Ascending aorta (tissue), 2 donors: ENCODE measurements around the gene SELL. TPM values are rescaled to one million over a fixed set of nuclear protein-coding genes. Genes with fewer than 3 reads are reported as not detected.

ENCODE experiments used
- DNase-seq, 2 donors: peaks; one replicate each; pipeline ENCODE4 v3.0.0-alpha.2; 2019; ENCODE audit warnings: low spot score in 2 of 2
- H3K27ac ChIP-seq, 2 donors: fragments of 200-600 bp; sonication (generic); one replicate each; pipeline ENCODE4 v1.5.1; 2016 to 2017; ENCODE audit warnings: mild to moderate bottlenecking in 1 of 2
- H3K27me3 ChIP-seq: fragments of 200-600 bp; sonication (generic); one replicate; pipeline ENCODE4 v1.5.1; 2017
- H3K36me3 ChIP-seq, 2 donors: fragments of 200-600 bp; sonication (generic); one replicate each; pipeline ENCODE4 v1.5.1; 2016
- H3K4me1 ChIP-seq, 2 donors: fragments of 200-600 bp; sonication (generic); one replicate each; pipeline ENCODE4 v1.5.1; 2016 to 2017; ENCODE audit warnings: mild to moderate bottlenecking in 1 of 2
- H3K4me3 ChIP-seq, 2 donors: fragments of 200-600 bp; sonication (generic); one replicate each; pipeline ENCODE4 v1.5.1; 2016 to 2017; ENCODE audit warnings: mild to moderate bottlenecking in 1 of 2
- H3K9me3 ChIP-seq, 2 donors: fragments of 200-600 bp; sonication (generic); one replicate each; pipeline ENCODE4 v1.5.1; 2016
- intact Hi-C: fragments of 100-400 bp; cut with DNase I; formaldehyde crosslinking; loops from one replicate; pipeline ENCODE4 v1.15.1; 2023
- total RNA-seq: library from RNA; depleted of rRNA; stranded (reverse); fragments of >200 nt; gene quantifications from one replicate; pipeline ENCODE4 v1.1.0, GENCODE V29; 2016
- TF ChIP-seq, protein P1 (sequence below), 3 experiments: fragments of 200-600 bp in 2 of 3; fragments of 450-650 bp in 1 of 3; sonication (generic) in 2 of 3; IDR thresholded peaks; one replicate each; pipeline ENCODE4 v1.5.1; 2016 to 2019; ENCODE audit warnings: antibody characterized with exemption in 3 of 3, mild to moderate bottlenecking in 1 of 3, moderate library complexity in 1 of 3

SELL gene
- total RNA-seq, 1 donor from 2014 or later = 1.9 TPM

DNA sequence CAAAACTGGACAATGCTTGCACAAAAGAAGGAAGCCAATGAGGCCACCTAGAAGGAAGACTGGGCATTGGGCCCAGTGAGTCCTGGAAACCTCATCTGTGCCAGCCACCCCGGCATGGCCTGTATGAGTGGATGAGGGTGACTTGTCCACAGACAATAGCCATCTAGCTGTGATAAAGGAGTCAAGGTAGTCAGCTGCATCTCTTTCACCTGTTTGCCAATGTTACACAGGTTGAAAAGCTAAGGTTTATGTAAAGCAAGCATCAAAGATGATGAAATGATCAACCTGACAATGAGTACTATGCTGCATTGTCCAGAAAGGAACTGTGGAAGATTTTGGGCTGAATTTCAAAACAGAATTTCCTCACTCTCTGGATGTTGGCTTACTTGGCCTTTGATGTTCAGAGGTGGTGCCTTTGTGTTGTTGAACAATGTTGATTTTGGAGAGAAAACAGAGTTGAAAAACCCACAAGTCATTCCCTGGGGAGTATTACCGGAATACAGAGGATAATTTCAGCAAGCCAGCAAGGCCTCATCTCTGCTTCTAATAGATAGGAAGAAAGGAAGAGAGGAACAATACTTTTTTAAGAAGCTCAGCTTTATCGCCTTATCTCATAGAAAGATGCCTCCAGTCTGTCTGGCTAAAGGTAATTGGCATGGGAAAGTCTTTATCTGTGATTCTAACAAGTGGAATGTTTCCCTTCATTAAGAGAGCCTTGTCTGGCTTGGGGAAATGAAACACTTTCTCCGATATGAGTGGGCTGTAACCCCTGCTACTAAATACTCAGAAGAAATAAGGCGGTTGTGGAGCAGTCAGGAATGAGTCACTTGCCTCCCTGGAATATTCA lies 33.8 kb upstream of the SELL start:
- DNase-seq = no peak
- TF ChIP-seq, protein P1, sequence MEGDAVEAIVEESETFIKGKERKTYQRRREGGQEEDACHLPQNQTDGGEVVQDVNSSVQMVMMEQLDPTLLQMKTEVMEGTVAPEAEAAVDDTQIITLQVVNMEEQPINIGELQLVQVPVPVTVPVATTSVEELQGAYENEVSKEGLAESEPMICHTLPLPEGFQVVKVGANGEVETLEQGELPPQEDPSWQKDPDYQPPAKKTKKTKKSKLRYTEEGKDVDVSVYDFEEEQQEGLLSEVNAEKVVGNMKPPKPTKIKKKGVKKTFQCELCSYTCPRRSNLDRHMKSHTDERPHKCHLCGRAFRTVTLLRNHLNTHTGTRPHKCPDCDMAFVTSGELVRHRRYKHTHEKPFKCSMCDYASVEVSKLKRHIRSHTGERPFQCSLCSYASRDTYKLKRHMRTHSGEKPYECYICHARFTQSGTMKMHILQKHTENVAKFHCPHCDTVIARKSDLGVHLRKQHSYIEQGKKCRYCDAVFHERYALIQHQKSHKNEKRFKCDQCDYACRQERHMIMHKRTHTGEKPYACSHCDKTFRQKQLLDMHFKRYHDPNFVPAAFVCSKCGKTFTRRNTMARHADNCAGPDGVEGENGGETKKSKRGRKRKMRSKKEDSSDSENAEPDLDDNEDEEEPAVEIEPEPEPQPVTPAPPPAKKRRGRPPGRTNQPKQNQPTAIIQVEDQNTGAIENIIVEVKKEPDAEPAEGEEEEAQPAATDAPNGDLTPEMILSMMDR (IDR thresholded peaks at IDR 0.05) = no peak
- H3K4me1 ChIP-seq = peaks cover 0 to 6% of the 10 kb centered on the region in 2 donors
- no peak overlapping the region for H3K4me3 ChIP-seq
- no peaks in the 10 kb centered on the region for H3K36me3 ChIP-seq
- no peak overlapping the region for H3K27ac ChIP-seq
- H3K27me3 ChIP-seq = no peaks in the 10 kb centered on the region
- no peaks in the 10 kb centered on the region for H3K9me3 ChIP-seq
- intact Hi-C loops = no loop called here

DNA sequence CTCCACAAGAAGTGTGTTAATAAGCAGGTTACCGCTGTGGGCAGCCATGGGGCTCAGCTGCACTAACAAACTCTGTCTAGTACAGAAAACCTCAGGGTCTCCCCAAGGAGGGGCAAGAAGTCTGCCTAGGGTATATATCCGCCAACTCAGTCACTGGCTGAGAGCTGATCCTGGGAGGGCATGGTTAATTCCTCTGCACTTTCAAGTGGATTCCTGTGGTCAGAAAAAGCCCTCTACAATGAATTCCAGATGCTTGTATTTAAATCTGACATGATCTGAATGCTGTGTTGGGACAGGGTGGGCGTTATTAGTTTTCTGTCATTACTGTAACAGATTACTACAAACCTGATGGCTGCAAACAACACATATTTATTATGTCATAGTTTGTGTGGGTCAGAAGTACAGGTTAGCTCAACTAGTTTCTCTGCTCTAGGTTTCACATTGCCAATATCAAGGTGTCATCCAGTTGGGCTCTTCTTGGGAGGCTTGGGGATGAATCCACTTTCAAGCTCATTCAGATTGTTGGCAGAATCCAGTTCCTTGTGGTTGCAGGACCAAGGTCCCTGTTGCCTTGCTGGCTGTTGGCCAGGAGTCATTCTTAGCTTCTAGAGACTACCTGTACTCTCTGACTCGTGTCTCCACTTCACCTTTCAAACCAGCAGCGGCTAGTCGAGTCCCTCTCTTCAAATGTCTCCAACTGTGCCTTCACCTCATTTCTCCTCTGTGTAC lies 30.4 kb upstream of the SELL start:
- no peaks in the 10 kb centered on the region for H3K27me3 ChIP-seq
- no peak overlapping the region for H3K27ac ChIP-seq
- H3K4me3 ChIP-seq = no peak overlapping the region
- H3K4me1 ChIP-seq = peaks cover 0 to 10% of the 10 kb centered on the region in 2 donors
- TF ChIP-seq, protein P1 (IDR thresholded peaks at IDR 0.05) = no peak
- H3K36me3 ChIP-seq = no peaks in the 10 kb centered on the region
- intact Hi-C loops = no loop called here
- no peak for DNase-seq
- no peaks in the 10 kb centered on the region for H3K9me3 ChIP-seq

DNA sequence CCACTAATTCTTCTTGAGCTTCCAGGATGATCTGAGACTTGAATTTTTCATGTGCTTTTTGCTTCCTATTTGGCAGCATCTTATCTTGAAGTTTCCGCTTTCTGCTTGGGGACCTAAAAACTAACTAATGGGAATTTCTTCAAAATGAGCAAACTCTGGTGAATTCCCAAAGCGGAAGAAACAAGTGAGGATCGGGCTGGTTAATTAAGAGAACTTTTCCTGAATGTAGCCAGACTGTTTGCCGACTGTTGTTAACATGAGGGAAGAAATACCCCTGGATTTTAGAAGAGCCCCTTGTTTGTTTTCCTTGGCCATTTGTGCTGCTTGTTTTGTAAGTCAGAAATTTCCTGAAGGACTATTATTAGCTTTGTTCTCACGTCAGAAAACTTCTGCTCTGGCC lies 28.6 kb upstream of the SELL start:
- H3K9me3 ChIP-seq = no peaks in the 10 kb centered on the region
- no peaks in the 10 kb centered on the region for H3K27me3 ChIP-seq
- peaks cover 0 to 10% of the 10 kb centered on the region in 2 donors for H3K4me1 ChIP-seq
- no peaks in the 10 kb centered on the region for H3K36me3 ChIP-seq
- DNase-seq = no peak
- intact Hi-C loops = no loop called here
- TF ChIP-seq, protein P1 (IDR thresholded peaks at IDR 0.05) = no peak
- H3K27ac ChIP-seq = peak overlapping the region; percentile 37 to 69
- H3K4me3 ChIP-seq = peak overlapping the region in 1 of 2 donors; percentile 9

DNA sequence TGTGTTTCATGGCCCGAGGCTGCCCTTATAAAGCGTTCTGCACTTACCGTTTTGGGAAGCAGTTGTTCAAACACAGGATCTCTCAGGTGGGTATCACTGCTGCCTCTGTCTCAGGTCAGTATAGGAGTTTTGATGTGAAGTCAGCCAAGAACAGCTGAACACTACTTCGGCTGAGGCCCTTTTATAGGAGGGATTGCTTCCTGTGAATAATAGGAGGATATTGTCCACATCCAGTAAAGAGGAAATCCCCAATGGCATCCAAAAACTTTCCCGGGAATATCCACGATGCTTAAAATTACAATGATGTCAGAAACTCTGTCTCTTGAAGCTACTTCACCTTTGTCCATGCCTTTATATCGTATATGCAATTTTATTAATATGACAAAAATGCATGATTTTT lies 22.5 kb upstream of the SELL start, which contains the start of gene SELE:
TSS of gene SELE (minus strand) at position 156 of the 400 bp plus-strand sequence. CDS start 467 bp downstream, outside the sequence.
- no peaks in the 10 kb centered on the region for H3K36me3 ChIP-seq
- H3K27ac ChIP-seq = no peak within 1 kb of the TSS
- H3K9me3 ChIP-seq = no peaks in the 10 kb centered on the region
- H3K27me3 ChIP-seq = no peaks in the 10 kb centered on the region
- DNase-seq = no peak
- TF ChIP-seq, protein P1 (IDR thresholded peaks at IDR 0.05) = no peak
- no peak within 1 kb of the TSS for H3K4me3 ChIP-seq
- no peaks in the 10 kb centered on the region for H3K4me1 ChIP-seq
- intact Hi-C loops = no loop called here

DNA sequence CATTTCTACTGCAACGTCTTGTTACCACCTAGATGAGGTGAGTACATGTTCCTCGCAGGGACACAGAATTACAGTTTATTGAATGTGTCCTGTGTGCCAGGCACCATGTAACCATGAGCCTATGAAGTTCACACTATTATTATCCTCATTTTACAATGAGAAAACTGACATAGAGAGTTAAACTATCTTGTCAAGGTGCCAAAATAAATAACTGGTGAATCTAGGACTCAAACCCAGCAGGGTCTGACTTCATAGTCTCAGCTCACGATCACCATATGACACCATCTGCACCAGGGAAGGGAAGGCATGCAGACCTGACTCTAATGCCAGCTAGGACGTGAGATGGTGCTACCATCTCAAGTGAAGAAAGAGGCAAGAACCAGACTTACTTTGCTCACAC lies 20.0 kb upstream of the SELL start:
- Histone ChIP-seq H3K4me3 (no peak overlapping the region), H3K27me3 (no peaks in the 10 kb centered on the region), H3K27ac (no peak overlapping the region), H3K36me3 (no peaks in the 10 kb centered on the region), H3K9me3 (no peaks in the 10 kb centered on the region), H3K4me1 (no peaks in the 10 kb centered on the region)
- TF ChIP-seq, protein P1 (IDR thresholded peaks at IDR 0.05) = no peak
- no peak for DNase-seq
- intact Hi-C loops = no loop called here
